Stomach smooth muscle (tissue), 2 donors: Measurements from ENCODE around the gene DDO.
"Not testable (repeated sequence)": the region's sequence is repeated elsewhere in the genome, so short reads cannot be mapped to it uniquely, and the experiment has no call there.

Source experiments
- H3K27ac ChIP-seq: one replicate; pipeline ENCODE4 v1.7.0; 2013; ENCODE audit warnings: mild to moderate bottlenecking, low read length, inconsistent platforms
- H3K27me3 ChIP-seq, 2 donors: one replicate each; pipeline ENCODE4 v1.7.0; 2013; ENCODE audit warnings: low read length in 2 of 2; ENCODE audit not compliant: insufficient read depth in 2 of 2, control insufficient read depth in 1 of 2
- H3K36me3 ChIP-seq, 2 donors: one replicate each; pipeline ENCODE4 v1.7.0; 2013; ENCODE audit warnings: low read length in 2 of 2; ENCODE audit not compliant: control insufficient read depth in 2 of 2, insufficient read depth in 2 of 2
- H3K4me1 ChIP-seq: one replicate; pipeline ENCODE4 v1.7.0; 2013; ENCODE audit warnings: low read length; ENCODE audit not compliant: control insufficient read depth, insufficient read depth
- H3K4me3 ChIP-seq, 2 donors: one replicate each; pipeline ENCODE4 v1.7.0; 2013; ENCODE audit warnings: low read length in 2 of 2
- H3K9ac ChIP-seq, 2 donors: one replicate each; pipeline ENCODE4 v1.7.0; 2013; ENCODE audit warnings: low read length in 2 of 2, mild to moderate bottlenecking in 1 of 2
- H3K9me3 ChIP-seq, 2 donors: one replicate each; pipeline ENCODE4 v1.7.0; 2013; ENCODE audit warnings: low read length in 2 of 2; ENCODE audit not compliant: control insufficient read depth in 2 of 2
- donor health status: healthy.
- donor health status: Pancreatic carcinoma.

Gene DDO

GRCh38 chr6:110415086-110415916 is at the start of gene DDO:
DDO (minus strand) TSS chr6:110415575; CDS start chr6:110413462, 2,113 bp downstream.
- Histone ChIP-seq H3K4me1 (peaks cover 19% of the 10 kb centered on the region), H3K27me3 (no peaks in the 10 kb centered on the region), H3K36me3 (no peaks in the 10 kb centered on the region), H3K27ac (peak within 1 kb of the TSS; percentile 79), H3K4me3 (peak within 1 kb of the TSS; percentile 46 to 74), H3K9ac (peak within 1 kb of the TSS in 1 of 2 donors; percentile 60), H3K9me3 (no peaks in the 10 kb centered on the region)

DNA sequence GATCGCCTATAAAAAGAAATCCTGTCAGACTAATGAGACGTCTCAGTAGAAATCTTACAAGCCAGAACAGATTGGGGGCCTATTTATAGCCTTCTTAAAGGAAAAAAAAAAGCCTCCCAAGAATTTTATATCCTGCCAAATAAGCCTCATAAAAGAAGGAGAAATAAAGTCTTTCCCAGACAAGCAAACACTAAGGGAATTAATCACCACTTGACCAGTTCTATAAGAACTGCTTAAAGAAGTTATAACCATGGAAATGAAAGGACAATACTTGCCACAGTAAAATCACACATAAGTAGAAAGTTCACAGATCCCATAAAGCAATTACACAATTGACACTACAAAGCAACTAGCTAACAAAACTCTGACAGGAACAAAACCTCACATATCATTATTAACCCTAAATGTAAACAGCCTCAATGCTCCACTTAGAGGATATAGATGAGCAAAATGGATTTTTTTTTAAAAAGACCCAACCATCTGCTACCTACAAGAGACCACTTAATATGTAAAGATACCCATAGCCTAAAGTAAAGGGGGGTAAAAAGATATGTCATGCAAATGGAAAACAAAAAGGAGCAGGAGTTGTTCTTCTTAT is 47.6 kb upstream of the DDO start:
- Histone ChIP-seq H3K4me3 (no peak overlapping the region), H3K27me3 (no peaks in the 10 kb centered on the region), H3K27ac (no peak overlapping the region), H3K9me3 (peaks cover 2 to 4% of the 10 kb centered on the region in 2 donors), H3K4me1 (no peaks in the 10 kb centered on the region), H3K9ac (no peak overlapping the region), H3K36me3 (no peaks in the 10 kb centered on the region)

GRCh38 chr6:110461376-110461775 is 46.0 kb upstream of the DDO start:
- Histone ChIP-seq H3K27ac (no peak overlapping the region), H3K9ac (no peak overlapping the region), H3K4me3 (no peak overlapping the region)

DNA sequence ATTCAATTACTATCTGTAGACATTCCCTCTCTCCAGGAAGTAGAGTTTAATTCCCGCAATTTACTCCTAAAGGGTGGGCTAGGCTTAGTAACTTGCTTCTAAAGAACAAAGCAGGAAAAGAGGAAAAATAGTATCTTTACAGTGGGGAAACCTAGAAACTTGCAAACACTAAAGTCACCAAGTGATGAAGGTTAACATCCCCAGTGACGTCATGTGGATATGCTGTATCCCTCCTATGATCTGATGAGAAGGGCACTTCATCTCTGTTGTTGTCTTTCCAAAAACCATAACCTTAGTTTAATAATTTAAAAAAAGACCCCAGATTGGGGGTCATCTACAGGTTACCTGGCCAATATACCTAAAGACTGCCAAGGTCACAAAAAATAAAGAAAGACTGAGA is 43.8 kb upstream of the DDO start:
- Histone ChIP-seq H3K9me3 (peaks cover 2 to 4% of the 10 kb centered on the region in 2 donors), H3K27me3 (no peaks in the 10 kb centered on the region), H3K4me1 (no peaks in the 10 kb centered on the region), H3K9ac (no peak overlapping the region), H3K27ac (no peak overlapping the region), H3K4me3 (no peak overlapping the region), H3K36me3 (no peaks in the 10 kb centered on the region)

More at GRCh38 chr6:110461376-110461775, 46.0 kb upstream of the DDO start:
- H3K9me3 ChIP-seq: peaks cover 2 to 4% of the 10 kb centered on the region in 2 donors
- no peaks in the 10 kb centered on the region for H3K27me3 ChIP-seq
- no peaks in the 10 kb centered on the region for H3K4me1 ChIP-seq
- no peaks in the 10 kb centered on the region for H3K36me3 ChIP-seq

GRCh38 chr6:110458476-110458875 is 43.1 kb upstream of the DDO start:
- H3K9ac ChIP-seq: no peak overlapping the region
- H3K27ac ChIP-seq: no peak overlapping the region
- H3K27me3 ChIP-seq: no peaks in the 10 kb centered on the region
- no peaks in the 10 kb centered on the region for H3K36me3 ChIP-seq
- H3K4me1 ChIP-seq: no peaks in the 10 kb centered on the region
- peaks cover 2 to 4% of the 10 kb centered on the region in 2 donors for H3K9me3 ChIP-seq
- H3K4me3 ChIP-seq: no peak overlapping the region

DNA sequence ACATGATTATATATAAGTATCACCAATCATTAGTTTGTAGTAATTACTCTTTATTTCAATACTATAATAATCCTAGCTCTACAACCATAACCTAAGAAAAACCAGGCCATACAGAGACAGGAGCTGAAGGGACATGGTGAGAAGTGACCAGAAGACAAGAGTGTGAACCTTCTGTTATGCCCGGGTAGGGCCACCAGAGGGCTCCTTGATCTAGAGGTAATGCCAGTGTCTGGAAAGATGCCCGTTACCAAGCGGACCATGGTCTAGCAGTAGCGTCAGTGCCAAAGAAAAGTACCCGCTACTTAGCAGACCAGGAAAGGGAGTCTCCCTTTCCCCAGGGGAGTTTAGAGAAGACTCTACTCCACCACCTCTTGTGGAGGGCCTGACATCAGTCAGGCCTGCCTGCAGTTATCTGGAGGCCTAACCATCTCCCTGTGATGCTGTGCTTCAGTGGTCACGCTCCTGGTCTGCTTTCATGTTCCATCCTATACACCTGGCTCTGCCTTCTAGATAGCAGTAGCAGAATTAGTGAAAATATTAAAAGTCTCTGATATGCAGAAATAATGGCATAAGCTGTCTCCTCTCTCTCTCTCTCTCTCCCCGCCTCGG is 42.3 kb upstream of the DDO start:
- not testable (repeated sequence) for H3K36me3 ChIP-seq, H3K9me3 ChIP-seq, H3K27me3 ChIP-seq, H3K9ac ChIP-seq, H3K27ac ChIP-seq, H3K4me1 ChIP-seq, H3K4me3 ChIP-seq

DNA sequence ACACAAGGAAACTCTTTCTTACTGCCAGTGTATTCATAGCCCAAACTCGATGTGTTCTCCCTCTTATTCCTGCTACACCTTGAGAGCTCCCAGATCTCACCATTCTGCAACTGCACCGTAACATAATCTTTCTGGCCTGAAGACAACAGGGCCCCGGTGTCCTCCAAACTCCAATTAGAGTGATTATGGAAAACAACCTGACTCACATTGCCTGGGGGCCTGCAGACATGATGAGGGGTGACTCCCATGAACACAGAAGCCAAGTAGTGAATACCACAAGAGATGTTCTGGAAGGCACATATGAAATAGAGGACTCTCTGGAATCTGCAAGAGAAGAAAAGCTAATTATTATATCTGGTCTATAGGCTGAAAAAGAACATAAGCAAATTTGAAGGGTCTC is 41.3 kb upstream of the DDO start:
- Histone ChIP-seq H3K4me1 (no peaks in the 10 kb centered on the region), H3K4me3 (no peak overlapping the region), H3K27me3 (no peaks in the 10 kb centered on the region), H3K9me3 (peaks cover 0 to 2% of the 10 kb centered on the region in 2 donors), H3K36me3 (no peaks in the 10 kb centered on the region), H3K9ac (no peak overlapping the region), H3K27ac (no peak overlapping the region)

DNA sequence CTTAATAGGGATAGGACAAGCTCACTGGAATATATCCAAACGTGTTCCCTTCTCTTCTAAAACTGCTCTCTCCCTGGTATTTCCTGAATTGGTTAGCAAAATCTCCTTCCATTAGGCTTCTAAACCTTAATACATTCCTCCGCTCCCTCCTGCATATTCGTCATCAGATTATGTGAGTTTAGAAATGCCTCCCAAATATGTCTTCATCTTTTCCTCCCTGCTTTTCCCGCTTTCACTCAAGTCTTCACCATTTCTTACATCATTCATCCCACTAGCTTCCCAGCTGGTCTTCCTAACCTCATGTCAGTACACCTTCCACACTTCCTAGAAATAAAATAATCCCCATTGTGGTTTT is 34.1 kb upstream of the DDO start:
- Histone ChIP-seq H3K36me3 (no peaks in the 10 kb centered on the region), H3K27me3 (no peaks in the 10 kb centered on the region), H3K27ac (no peak overlapping the region), H3K9me3 (no peaks in the 10 kb centered on the region), H3K9ac (no peak overlapping the region), H3K4me1 (no peaks in the 10 kb centered on the region), H3K4me3 (no peak overlapping the region)

DNA sequence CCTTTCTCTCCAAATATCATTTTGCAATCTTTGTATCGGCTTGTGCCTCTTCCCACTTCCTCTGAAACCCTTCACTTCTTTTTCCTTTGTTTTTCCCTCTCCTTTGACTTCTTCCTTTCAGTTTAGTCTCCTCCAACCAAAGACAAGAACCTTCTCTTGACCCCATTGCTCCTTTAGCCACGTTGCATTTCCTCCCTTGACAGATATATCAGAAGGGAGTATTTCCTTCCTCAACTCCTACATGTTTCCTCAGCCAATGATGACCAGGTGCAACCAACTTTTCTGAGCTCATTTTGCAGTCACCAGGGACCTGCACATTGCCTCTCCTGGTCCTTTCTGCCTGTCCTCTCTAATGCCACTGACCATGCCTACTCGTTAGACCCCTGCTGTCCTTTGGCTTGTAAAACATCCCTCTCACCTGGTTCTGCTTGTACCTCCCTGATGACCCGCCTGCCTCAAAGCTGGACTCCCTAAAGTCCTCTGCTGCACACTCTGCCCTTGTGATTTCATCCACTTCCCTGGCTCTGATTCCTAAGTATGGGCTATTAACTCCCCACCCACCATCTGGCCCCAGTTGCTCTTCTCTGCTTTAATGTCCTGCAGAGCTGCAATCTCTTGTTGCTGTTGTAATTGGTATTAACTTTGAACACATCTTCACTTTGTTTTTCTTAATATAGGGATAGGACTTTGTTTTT is 33.6 kb upstream of the DDO start:
- H3K4me3 ChIP-seq: no peak overlapping the region
- no peak overlapping the region for H3K9ac ChIP-seq
- H3K9me3 ChIP-seq: no peaks in the 10 kb centered on the region
- no peak overlapping the region for H3K27ac ChIP-seq
- no peaks in the 10 kb centered on the region for H3K27me3 ChIP-seq
- H3K4me1 ChIP-seq: no peaks in the 10 kb centered on the region
- H3K36me3 ChIP-seq: no peaks in the 10 kb centered on the region

- H3K27ac ChIP-seq: no peak overlapping the region
- no peaks in the 10 kb centered on the region for H3K4me1 ChIP-seq
- H3K9me3 ChIP-seq: no peaks in the 10 kb centered on the region
- H3K9ac ChIP-seq: no peak overlapping the region
- no peaks in the 10 kb centered on the region for H3K36me3 ChIP-seq
- no peaks in the 10 kb centered on the region for H3K27me3 ChIP-seq
- no peak overlapping the region for H3K4me3 ChIP-seq
Measured at GRCh38 chr6:110447761-110448160, 32.4 kb upstream of the DDO start.
